Fibroblast of villous mesenchyme (primary cell): ENCODE results near the gene ABHD4. TPM values are rescaled to one million over a fixed set of nuclear protein-coding genes. Genes with fewer than 3 reads are reported as not detected.

ENCODE experiments used
- DNase-seq: peaks from one replicate; pipeline ENCODE4 v3.0.0-alpha.2; 2010; ENCODE audit warnings: low read depth
- H3K4me3 ChIP-seq: 2 replicates; pipeline ENCODE4 v1.5.1; 2011; ENCODE audit warnings: low read depth, mild to moderate bottlenecking, low read length
- CTCF ChIP-seq: IDR thresholded peaks from 2 replicates; pipeline ENCODE4 v1.5.1; 2012; ENCODE audit warnings: low read depth, mild to moderate bottlenecking, low read length; ENCODE audit not compliant: insufficient read depth
- total RNA-seq: library from RNA; depleted of rRNA; stranded (reverse); fragments of >200 nt; gene quantifications from 2 replicates; pipeline ENCODE4 v1.2.3, GENCODE V29; 2012

Gene ABHD4
- total RNA-seq, 1 donor, result 13.4 TPM

DNA sequence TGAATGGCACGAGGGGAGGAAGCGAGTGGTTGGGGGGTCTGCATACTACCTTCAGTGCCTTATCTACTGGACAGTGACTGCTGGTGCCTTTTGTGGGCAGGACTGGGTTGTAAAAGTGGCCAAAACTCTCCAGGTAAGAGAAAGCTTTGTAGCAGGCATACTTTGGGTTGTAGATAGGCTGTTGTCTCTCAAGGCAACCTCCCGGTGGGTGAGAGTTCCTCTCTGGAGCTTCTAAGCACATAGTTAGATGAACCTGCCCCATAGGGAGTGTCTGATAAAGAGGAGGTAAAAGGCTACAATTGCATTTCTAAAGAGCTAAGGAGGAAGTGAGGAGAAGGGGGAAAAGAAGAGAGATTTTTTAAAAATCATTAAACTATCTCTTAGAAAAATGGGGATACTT, 4.9 kb upstream of the ABHD4 start:
- H3K4me3 ChIP-seq, result no peak overlapping the region
- DNase-seq, result no peak
- no peak for TF ChIP-seq CTCF

DNA sequence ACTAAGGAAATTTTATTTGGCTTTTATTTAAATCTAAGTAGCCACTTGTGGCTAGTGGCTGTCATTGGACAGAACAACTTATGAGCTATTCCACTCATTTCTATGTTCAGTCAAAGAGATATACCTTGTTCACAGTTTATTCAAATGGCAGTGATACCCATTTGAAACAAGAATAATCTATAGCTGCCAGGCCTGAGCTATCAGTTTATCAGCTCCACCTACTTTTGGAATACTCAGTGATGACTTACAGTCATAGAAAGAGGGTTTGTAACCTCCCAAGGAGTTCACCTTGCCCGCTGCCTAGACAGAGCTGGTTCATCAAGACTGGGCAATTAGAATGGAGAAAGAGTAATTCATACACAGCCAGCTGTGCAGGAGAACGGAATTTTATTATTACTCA, 4.5 kb upstream of the ABHD4 start:
- no peak for DNase-seq
- no peak overlapping the region for H3K4me3 ChIP-seq
- no peak for TF ChIP-seq CTCF

DNA sequence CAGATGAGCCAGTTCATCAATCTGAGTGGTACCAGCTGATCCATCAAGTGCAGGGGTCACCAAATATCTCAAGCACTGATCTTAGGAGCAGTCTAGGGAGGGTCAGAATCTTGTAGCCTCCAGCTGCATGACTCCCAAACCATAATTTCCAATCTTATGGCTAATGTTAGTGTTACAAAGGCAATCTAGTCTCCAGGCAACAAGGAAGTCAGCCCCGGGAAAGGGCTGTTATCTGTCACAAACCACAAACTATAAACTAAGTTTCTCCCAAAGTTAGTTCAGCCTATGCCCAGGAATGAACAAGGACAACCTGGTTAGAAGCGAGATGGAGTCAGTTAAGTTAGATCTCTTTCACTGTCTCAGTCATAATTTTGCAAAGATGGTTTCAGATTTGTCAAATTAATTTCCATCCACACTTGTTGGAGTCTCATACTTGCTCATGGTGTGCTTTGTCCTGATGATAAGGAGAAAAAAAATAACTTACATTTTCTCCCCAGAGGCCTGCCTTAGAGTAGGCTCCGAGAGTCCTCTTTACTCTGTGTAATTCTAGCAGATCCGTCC, 3.9 kb upstream of the ABHD4 start:
- TF ChIP-seq CTCF, result no peak
- DNase-seq, result peak; percentile 84
- no peak overlapping the region for H3K4me3 ChIP-seq

GRCh38 chr14:22596354-22596879, 1.7 kb upstream of the ABHD4 start:
- DNase-seq, result no peak
- no peak for TF ChIP-seq CTCF

DNA sequence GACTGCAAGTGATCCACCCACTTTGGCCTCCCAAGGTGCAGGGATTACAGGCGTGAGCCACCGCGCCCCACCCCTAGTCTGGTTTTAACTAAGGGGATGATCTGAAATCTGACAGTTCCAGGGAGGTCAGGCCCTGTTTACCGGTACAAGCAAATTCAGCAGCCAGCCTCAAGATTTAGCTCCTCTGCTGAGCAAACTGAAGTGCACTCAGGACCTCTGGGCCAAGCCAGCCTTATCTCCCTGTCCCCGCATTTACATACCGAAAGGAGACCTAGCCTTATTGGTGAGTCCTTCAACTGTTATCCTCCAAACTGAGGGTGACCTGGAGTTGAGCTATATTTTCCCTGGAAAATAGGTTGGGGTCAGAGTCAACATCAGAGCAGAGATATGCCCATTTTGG, 835 bp upstream of the ABHD4 start:
- DNase-seq, result no peak
- no peak for TF ChIP-seq CTCF
- H3K4me3 ChIP-seq, result no peak overlapping the region

More at GRCh38 chr14:22596354-22596879, 1.7 kb upstream of the ABHD4 start:
- no peak overlapping the region for H3K4me3 ChIP-seq

GRCh38 chr14:22597771-22598098, 365 bp upstream of the ABHD4 start:
- DNase-seq, result peak; percentile 32
- TF ChIP-seq CTCF, result no peak
- H3K4me3 ChIP-seq, result peak overlapping the region; percentile 82

GRCh38 chr14:22598896-22599244, 770 bp downstream of the ABHD4 start:
- H3K4me3 ChIP-seq, result peak overlapping the region; percentile 82
- DNase-seq, result peak; percentile 74
- TF ChIP-seq CTCF, result peak; percentile 41
